IMR-90 (cell line): ENCODE measurements around the gene KIF6. TPM values are rescaled to one million over a fixed set of nuclear protein-coding genes. Genes with fewer than 3 reads are reported as not detected.

Experiments used
- ATAC-seq: fragments of 200-7000 bp; cut with Tn5 transposase; 2 replicates; pipeline ENCODE4 v1.9.1; 2020; ENCODE audit warnings: low read depth, mild to moderate bottlenecking, moderate library complexity
- BruUV-seq: library from RNA; stranded (reverse); fragments of 400-500 nt; replicated peaks from 2 replicates; lab custom pipeline; 2021; lab: Mats Ljungman, UMichigan
- CTCF ChIA-PET: fragments of 300-600 bp; formaldehyde crosslinking; extraction: SDS; loops from one replicate; lab custom pipeline; 2021; ENCODE audit warnings: antibody characterized with exemption; lab: Yijun Ruan, JAX
- POLR2A ChIA-PET: fragments of 300-600 bp; sonication (Branson Sonifier 250); formaldehyde crosslinking; loops from one replicate; lab custom pipeline; 2022; ENCODE audit warnings: antibody characterized with exemption; ENCODE audit not compliant: unreplicated experiment; lab: Charles Lee
- DNase-seq: peaks from one replicate; pipeline ENCODE4 v3.0.0; 2013
- H2AFZ ChIP-seq: replicated peaks from 2 replicates; pipeline ENCODE3; 2013; ENCODE audit warnings: low read length, mild to moderate bottlenecking; ENCODE audit not compliant: poor library complexity
- H2AK5ac ChIP-seq: 2 replicates; pipeline ENCODE4 v1.6.1; 2013; ENCODE audit warnings: low read depth, low read length, inconsistent platforms
- H2AK9ac ChIP-seq: replicated peaks from 2 replicates; pipeline ENCODE3; 2013; ENCODE audit warnings: mild to moderate bottlenecking, low read depth, low read length, moderate library complexity; ENCODE audit not compliant: poor library complexity
- H2BK120ac ChIP-seq: 2 replicates; pipeline ENCODE4 v1.6.1; 2013; ENCODE audit warnings: low read depth, low read length, inconsistent platforms
- H2BK15ac ChIP-seq: 3 replicates; pipeline ENCODE4 v1.6.1; 2013; ENCODE audit warnings: low read depth, low read length, inconsistent platforms
- H2BK20ac ChIP-seq: 2 replicates; pipeline ENCODE4 v1.6.1; 2013; ENCODE audit warnings: low read depth, mild to moderate bottlenecking, inconsistent platforms, low read length, moderate library complexity
- H2BK5ac ChIP-seq: 2 replicates; pipeline ENCODE4 v1.6.1; 2013; ENCODE audit warnings: mild to moderate bottlenecking, low read depth, low read length, inconsistent platforms; ENCODE audit not compliant: poor library complexity, severe bottlenecking
- H3K14ac ChIP-seq: replicated peaks from 2 replicates; pipeline ENCODE4 v1.6.1; 2013; ENCODE audit warnings: low read depth, low read length, inconsistent platforms
- H3K18ac ChIP-seq: 2 replicates; pipeline ENCODE4 v1.6.1; 2013; ENCODE audit warnings: low read depth, low read length, control low read depth
- H3K23ac ChIP-seq: 2 replicates; pipeline ENCODE4 v1.6.1; 2013; ENCODE audit warnings: low read depth, low read length, inconsistent platforms
- H3K27ac ChIP-seq: 2 replicates; pipeline ENCODE4 v1.5.1; 2013; ENCODE audit warnings: mild to moderate bottlenecking, control low read depth, low read length; ENCODE audit not compliant: insufficient read depth
- H3K27me3 ChIP-seq: 2 replicates; pipeline ENCODE4 v1.6.1; 2013; ENCODE audit warnings: low read length; ENCODE audit not compliant: control insufficient read depth, insufficient read depth
- H3K36me3 ChIP-seq: 2 replicates; pipeline ENCODE4 v1.6.1; 2013; ENCODE audit warnings: low read length, mixed read lengths; ENCODE audit not compliant: control insufficient read depth, insufficient read depth
- H3K4ac ChIP-seq: 2 replicates; pipeline ENCODE4 v1.6.1; 2013; ENCODE audit warnings: low read depth, low read length, inconsistent platforms
- H3K4me1 ChIP-seq: 2 replicates; pipeline ENCODE4 v1.6.1; 2013; ENCODE audit warnings: low read length, mixed read lengths; ENCODE audit not compliant: control insufficient read depth, insufficient read depth
- H3K4me2 ChIP-seq: 2 replicates; pipeline ENCODE4 v1.6.1; 2013; ENCODE audit warnings: low read depth, mild to moderate bottlenecking, control low read depth, low read length, moderate library complexity
- H3K4me3 ChIP-seq: 2 replicates; pipeline ENCODE4 v1.5.1; 2013; ENCODE audit warnings: low read depth, mild to moderate bottlenecking, control low read depth, low read length, moderate library complexity; ENCODE audit not compliant: insufficient read depth
- H3K56ac ChIP-seq: 2 replicates; pipeline ENCODE4 v1.6.1; 2013; ENCODE audit warnings: low read length, inconsistent platforms; ENCODE audit not compliant: insufficient read depth; ENCODE audit errors: extremely low read depth
- H3K79me1 ChIP-seq, 2 experiments: 2 replicates each; pipeline ENCODE4 v1.6.1; 2013; ENCODE audit warnings: low read length in 2 of 2, inconsistent platforms in 1 of 2, low read depth in 1 of 2
- H3K9ac ChIP-seq: 2 replicates; pipeline ENCODE4 v1.6.1; 2013; ENCODE audit warnings: low read depth, low read length, control low read depth
- H3K9me1 ChIP-seq: 2 replicates; pipeline ENCODE4 v1.6.1; 2013; ENCODE audit warnings: low read length, inconsistent platforms; ENCODE audit not compliant: insufficient read depth
- H3K9me3 ChIP-seq: 2 replicates; pipeline ENCODE4 v1.6.1; 2013; ENCODE audit warnings: low read length; ENCODE audit not compliant: control insufficient read depth, insufficient read depth
- H4K20me1 ChIP-seq: 2 replicates; pipeline ENCODE4 v1.6.1; 2013; ENCODE audit warnings: low read length, inconsistent platforms; ENCODE audit not compliant: insufficient read depth
- H4K5ac ChIP-seq: 2 replicates; pipeline ENCODE4 v1.6.1; 2013; ENCODE audit warnings: mild to moderate bottlenecking, low read depth, low read length, control low read depth
- H4K8ac ChIP-seq, 2 experiments: 2 replicates each; pipeline ENCODE4 v1.6.1; 2013; ENCODE audit warnings: low read depth in 2 of 2, low read length in 2 of 2, control low read depth in 1 of 2, inconsistent platforms in 1 of 2
- H4K91ac ChIP-seq: 2 replicates; pipeline ENCODE4 v1.6.1; 2013; ENCODE audit warnings: low read depth, low read length, inconsistent platforms; ENCODE audit not compliant: insufficient read depth
- BHLHE40 ChIP-seq: fragments of 150-350 bp; IDR thresholded peaks from 2 replicates; pipeline ENCODE4 v1.6.1; 2016; ENCODE audit warnings: mild to moderate bottlenecking, low read depth, low read length
- CEBPB ChIP-seq: IDR thresholded peaks from 2 replicates; pipeline ENCODE4 v1.6.1; 2012; ENCODE audit warnings: low read depth, low read length, improper control_type of control experiment
- ELK1 ChIP-seq: fragments of 150-350 bp; IDR thresholded peaks from 2 replicates; pipeline ENCODE4 v1.6.1; 2016; ENCODE audit warnings: low read depth, mild to moderate bottlenecking, low read length, moderate library complexity, borderline replicate concordance
- FOS ChIP-seq: fragments of 150-350 bp; IDR thresholded peaks from 2 replicates; pipeline ENCODE4 v1.6.1; 2016; ENCODE audit warnings: low read depth, low read length
- MAZ ChIP-seq: IDR thresholded peaks from 2 replicates; pipeline ENCODE4 v1.6.1; 2012; ENCODE audit warnings: low read depth, mild to moderate bottlenecking, low read length, improper control_type of control experiment, moderate library complexity, borderline replicate concordance
- NFE2L2 ChIP-seq: fragments of 150-350 bp; IDR thresholded peaks from 2 replicates; pipeline ENCODE4 v1.6.1; 2016; ENCODE audit warnings: low read depth, mild to moderate bottlenecking, low read length
- POLR2A ChIP-seq: IDR thresholded peaks from 2 replicates; pipeline ENCODE4 v1.6.1; 2012; ENCODE audit warnings: mild to moderate bottlenecking, low read depth, low read length
- RAD21 ChIP-seq: IDR thresholded peaks from 2 replicates; pipeline ENCODE4 v1.6.1; 2012; ENCODE audit warnings: low read length, improper control_type of control experiment
- SMC3 ChIP-seq: fragments of 150-350 bp; IDR thresholded peaks from 2 replicates; pipeline ENCODE4 v1.6.1; 2016; ENCODE audit warnings: low read depth, mild to moderate bottlenecking, antibody characterized with exemption, low read length, moderate library complexity
- WGBS, 2 experiments: methylation state at CpG; one replicate each; pipeline versions ENCODE4 v1.1.5 to v1.1.7; 2013; ENCODE audit warnings: missing lambda C conversion rate in 2 of 2; ENCODE audit not compliant: insufficient read length in 1 of 2; ENCODE audit errors: extremely low coverage in 2 of 2; 5-methylcytosine and 5-hydroxymethylcytosine counted together
- dilution Hi-C: fragments of 300-500 bp; cut with HindIII; formaldehyde crosslinking; loops from one replicate; pipeline ENCODE4 v1.14.3; 2018; ENCODE audit warnings: low sequenced_read_pairs; ENCODE audit not compliant: unreplicated experiment
- in situ Hi-C: fragments of 300-500 bp; cut with MboI; formaldehyde crosslinking; loops from 3 replicates; pipeline ENCODE4 v1.14.3; 2019; ENCODE audit warnings: low sequenced_read_pairs, inconsistent platforms, mixed read lengths
- intact Hi-C: fragments of 100-400 bp; cut with micrococcal nuclease; formaldehyde crosslinking; loops from 2 replicates; pipeline ENCODE4 v1.10.0; 2022
- polyA plus RNA-seq, 3 experiments: library from polyadenylated mRNA; depleted of rRNA; stranded (reverse); fragments of >200 nt; gene quantifications; 2 replicates each; pipeline ENCODE4 v1.2.3, GENCODE V29; 2012; ENCODE audit warnings: low replicate concordance in 1 of 3
- total RNA-seq: library from RNA; depleted of rRNA; stranded (reverse); fragments of >200 nt; gene quantifications from 2 replicates; pipeline ENCODE4 v1.2.3, GENCODE V29; 2012

KIF6 gene
- total and polyA plus RNA-seq, 2 of the 4 experiments (the other 2 are of a cell fraction) = under 0.01 to 0.10 TPM

- H3K4ac ChIP-seq = no peak overlapping the region
Measured at GRCh38 chr6:39400026-39400425, 325.2 kb downstream of the KIF6 start.

More at GRCh38 chr6:39400026-39400425, 325.2 kb downstream of the KIF6 start:
- no peaks in the 10 kb centered on the region for H3K36me3 ChIP-seq
- intact Hi-C loops (no loop called here), in situ Hi-C loops (no loop called here), dilution Hi-C loops (no loop called here)
- no peak overlapping the region for H2AK9ac ChIP-seq
- no CpG with 5 or more reads among the region's 3 CpGs for WGBS, 2 experiments
- H4K5ac ChIP-seq = no peak overlapping the region
- H4K20me1 ChIP-seq = no peaks in the 10 kb centered on the region
- ATAC-seq (no peak), DNase-seq (no peak)
- BruUV-seq = no TSS peak
- no peak overlapping the region for H3K18ac ChIP-seq
- no peaks in the 10 kb centered on the region for H3K4me1 ChIP-seq
- no peak overlapping the region for H2AK5ac ChIP-seq
- H2BK20ac ChIP-seq = no peak overlapping the region
- POLR2A ChIA-PET = no interaction called here
- TF ChIP-seq BHLHE40 (no peak), NFE2L2 (no peak), POLR2A (no peak), SMC3 (no peak), MAZ (no peak), CEBPB (no peak), FOS (no peak), ELK1 (no peak), RAD21 (no peak)
- no peak overlapping the region for H4K91ac ChIP-seq
- no peak overlapping the region for H4K8ac ChIP-seq
- H3K4me3 ChIP-seq = no peak overlapping the region
- no peak overlapping the region for H3K27ac ChIP-seq
- no peaks in the 10 kb centered on the region for H3K9me1 ChIP-seq
- CTCF ChIA-PET = no interaction called here
- no peak overlapping the region for H2AFZ ChIP-seq
- no peak overlapping the region for H3K23ac ChIP-seq
- no peak overlapping the region for H3K14ac ChIP-seq
- H3K27me3 ChIP-seq = no peaks in the 10 kb centered on the region; the same call in 1 of the 2 replicates
- H2BK15ac ChIP-seq = no peak overlapping the region
- no peak overlapping the region for H2BK120ac ChIP-seq
- no peaks in the 10 kb centered on the region for H3K9me3 ChIP-seq
- no peak overlapping the region for H3K4me2 ChIP-seq
- H3K9ac ChIP-seq = no peak overlapping the region
- H3K79me1 ChIP-seq = no peaks in the 10 kb centered on the region
- no peak overlapping the region for H3K56ac ChIP-seq
- no peak overlapping the region for H2BK5ac ChIP-seq
